Activated CD4-positive, alpha-beta T cell treated with anti-CD3 and anti-CD28 coated beads, Interleukin-2, Interleukin-4, amounts not matched to agents 100 ng/mL and 50 ng/mL, durations not matched to agents 16 hours and 8 hours (primary cell): ENCODE results near the gene HLA-DMB.
A peak's percentile ranks its signal among the peaks of the same experiment; 100 is the strongest.

Source experiments
- DNase-seq: peaks from one replicate; pipeline ENCODE4 v3.0.0-alpha.2; 2020; ENCODE audit warnings: low spot score

HLA-DMB gene

DNA sequence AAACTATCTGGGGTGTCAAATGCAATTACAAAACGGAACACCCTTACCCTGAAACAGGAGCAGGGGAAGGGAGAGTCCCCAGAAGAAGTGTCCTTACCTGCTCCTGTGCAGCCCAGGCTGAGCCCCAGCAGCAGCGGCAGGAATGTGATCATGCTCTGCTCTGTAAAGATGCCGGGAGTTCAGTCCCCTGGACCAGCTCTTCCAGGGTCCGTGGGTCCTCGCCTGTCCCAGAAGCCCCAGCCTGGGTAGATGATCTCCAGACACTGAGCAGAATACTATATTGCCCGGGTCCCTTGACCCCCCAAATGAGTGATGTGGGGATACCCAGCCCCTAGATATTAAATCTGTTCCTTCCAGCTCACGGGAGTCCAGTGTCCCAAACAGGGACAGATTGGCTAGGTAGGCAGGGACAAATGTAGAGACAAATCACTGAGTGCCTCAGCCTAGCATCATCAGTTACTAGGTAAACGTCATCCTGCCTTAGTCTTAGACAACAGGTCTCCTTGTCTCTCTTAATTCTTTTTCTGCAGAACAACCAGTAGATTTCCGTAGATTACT is at the start of gene HLA-DMB:
TSS of gene HLA-DMB (minus strand) at position 373 of the 558 bp plus-strand sequence. CDS start at position 152, 221 bp downstream.
- peak; percentile 86 for DNase-seq

DNA sequence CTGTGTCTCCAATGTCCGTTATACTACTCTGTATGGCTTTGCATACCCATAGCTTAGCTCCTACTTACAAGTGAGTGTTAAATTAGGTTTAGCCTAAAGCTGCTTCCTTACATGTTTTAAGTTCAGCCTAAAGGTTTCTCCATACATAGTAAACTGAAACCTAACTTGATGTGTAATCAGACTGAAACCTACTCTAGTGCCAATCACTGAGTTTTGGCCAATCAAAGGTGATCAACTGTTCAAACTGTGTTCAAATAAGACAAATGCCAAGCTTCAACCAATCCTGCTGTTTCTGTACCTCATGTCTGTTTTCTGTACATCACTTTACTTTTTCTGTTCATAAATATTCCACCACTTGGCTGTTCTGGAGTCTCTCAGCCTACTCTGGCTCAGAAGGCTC is 48.5 kb upstream of the HLA-DMB start:
- no peak for DNase-seq

- peak; percentile 91 for DNase-seq
These were observed 44.0 kb upstream of the HLA-DMB start for GRCh38 chr6:32984622-32985389.

DNA sequence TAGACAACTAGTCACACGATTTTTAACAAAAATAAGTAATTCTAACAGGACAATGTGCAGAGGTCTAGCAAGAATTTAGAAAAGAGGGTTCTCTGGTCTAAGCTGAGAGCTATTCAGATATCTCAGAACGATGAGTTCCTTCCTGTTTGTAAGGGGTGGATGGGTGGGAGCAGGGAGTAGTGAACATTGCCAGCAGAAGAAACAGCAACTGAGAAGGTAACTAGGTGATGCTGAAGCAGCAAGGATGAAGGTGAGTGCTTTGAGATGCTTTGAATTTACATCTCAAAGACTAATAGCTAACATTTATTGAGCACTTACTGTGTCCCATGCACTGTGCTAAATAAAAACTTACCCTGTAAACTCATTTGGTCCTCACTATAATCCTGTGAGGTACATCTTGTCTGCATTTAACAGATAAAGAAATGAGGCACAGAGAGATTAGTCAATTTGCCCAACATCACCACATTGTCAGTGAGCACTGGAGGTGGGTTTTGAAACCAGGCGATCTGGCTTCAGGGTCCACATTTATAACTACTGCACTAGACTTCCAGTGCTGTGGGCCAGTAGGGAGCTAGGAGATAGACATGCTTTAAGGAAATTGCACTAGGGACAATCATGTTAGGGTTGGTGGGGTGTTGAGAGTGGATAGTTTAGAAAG is 43.3 kb upstream of the HLA-DMB start:
- no peak for DNase-seq

- no peak for DNase-seq
These were observed 42.6 kb upstream of the HLA-DMB start for GRCh38 chr6:32983493-32983848.

GRCh38 chr6:32982702-32983492 is 42.1 kb upstream of the HLA-DMB start:
- DNase-seq = no peak

DNA sequence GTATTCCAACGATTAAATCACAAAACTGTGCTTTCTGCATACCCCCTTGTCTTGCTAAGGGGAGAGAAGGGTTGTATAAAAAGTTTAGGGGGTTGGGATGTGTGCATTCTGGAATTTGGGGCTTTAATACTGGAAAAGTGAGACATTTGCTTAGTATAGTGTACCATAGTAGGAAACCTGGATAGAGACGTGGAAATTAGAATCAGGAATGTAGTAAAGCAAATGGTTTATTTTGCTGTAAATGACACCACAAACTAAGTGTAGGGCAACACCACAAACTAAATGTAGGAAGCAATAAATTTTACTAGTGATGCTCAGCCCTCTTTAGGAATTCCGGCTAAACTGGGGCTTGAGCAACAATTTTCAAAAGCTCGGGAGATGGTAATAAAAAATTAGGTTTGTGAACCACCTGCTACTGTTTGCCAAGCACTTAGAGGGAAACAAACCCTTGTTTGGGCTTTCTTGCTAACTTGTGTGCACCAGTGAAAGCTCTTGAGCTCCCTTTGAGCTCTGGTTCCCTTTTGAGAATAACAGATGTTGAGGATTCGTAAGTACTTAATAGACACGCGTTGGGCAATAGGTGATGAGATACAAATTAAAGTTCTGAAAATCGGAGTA is 41.4 kb upstream of the HLA-DMB start:
- no peak for DNase-seq

GRCh38 chr6:32980488-32981038 is 39.7 kb upstream of the HLA-DMB start:
- no peak for DNase-seq

DNA sequence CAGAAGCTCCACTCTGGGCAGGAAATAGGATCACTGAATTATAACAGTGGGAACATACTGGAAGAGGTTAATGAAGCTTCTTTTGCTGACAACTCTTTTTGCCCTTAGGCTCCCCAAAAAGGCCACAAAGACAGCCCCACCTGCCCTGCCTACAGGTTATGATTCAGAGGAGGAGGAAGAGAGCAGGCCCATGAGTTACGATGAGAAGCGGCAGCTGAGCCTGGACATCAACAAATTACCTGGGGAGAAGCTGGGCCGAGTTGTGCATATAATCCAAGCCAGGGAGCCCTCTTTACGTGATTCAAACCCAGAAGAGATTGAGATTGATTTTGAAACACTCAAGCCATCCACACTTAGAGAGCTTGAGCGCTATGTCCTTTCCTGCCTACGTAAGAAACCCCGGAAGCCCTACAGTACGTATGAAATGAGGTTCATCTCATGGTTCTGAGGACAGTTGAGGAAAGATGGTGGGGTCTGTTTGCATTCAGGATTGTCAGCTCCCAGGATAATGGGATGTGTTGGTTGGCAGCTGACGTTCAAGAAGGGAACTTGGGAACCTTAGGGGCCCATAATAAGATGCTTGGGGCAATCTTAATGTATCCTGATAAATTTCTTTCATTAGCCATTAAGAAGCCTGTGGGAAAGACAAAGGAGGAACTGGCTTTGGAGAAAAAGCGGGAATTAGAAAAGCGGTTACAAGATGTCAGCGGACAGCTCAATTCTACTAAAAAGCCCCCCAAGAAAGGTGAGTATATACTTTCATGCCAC is 39.1 kb upstream of the HLA-DMB start:
- no peak for DNase-seq

DNA sequence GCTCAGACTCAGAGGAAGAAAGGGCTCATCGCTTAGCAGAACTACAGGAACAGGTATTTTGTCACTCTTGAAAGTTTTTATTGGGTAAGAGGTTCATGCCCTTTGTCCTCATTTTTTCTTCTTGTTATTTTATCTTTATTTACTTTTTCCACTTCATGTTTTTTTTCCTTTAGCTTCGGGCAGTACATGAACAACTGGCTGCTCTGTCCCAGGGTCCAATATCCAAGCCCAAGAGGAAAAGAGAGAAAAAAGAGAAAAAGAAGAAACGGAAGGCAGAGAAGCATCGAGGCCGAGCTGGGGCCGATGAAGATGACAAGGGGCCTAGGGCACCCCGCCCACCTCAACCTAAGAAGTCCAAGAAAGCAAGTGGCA is 37.1 kb upstream of the HLA-DMB start:
- DNase-seq = no peak

- no peak for DNase-seq
These were observed 36.6 kb upstream of the HLA-DMB start for GRCh38 chr6:32977272-32977952.

- no peak for DNase-seq
These were observed 35.7 kb upstream of the HLA-DMB start for GRCh38 chr6:32976334-32977069.

DNA sequence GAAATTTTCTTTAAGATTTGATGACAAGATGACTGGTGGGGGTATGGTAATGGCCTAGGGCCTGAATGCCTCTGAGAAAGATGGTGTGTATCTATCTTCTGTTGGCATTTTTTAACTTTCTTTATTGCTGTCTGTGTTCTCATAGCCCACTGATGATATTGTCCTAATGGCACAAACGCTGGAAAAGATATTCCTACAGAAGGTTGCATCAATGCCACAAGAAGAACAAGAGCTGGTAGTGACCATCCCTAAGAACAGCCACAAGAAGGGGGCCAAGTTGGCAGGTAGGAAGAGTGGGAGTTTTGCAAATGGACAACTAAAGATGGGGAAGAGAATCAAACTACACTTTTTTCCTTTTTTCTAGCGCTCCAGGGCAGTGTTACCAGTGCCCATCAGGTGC is 35.1 kb upstream of the HLA-DMB start:
- DNase-seq = no peak

GRCh38 chr6:32974541-32975308 is 33.9 kb upstream of the HLA-DMB start:
- no peak for DNase-seq

DNA sequence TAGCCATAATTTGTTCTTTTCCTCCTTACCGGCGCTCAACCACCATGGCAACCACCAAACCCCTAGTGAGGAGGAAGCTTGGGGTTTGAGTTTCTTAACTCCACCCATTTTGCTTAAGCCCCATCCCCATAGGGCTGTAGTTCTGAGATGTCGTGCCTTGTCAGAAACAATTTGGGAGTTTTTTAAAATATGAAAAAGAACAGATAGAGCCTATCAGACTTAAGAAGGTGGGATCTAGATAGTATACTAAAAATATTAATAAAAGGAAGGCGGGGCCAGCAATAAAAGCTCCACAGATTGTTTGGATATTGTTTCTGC is 33.1 kb upstream of the HLA-DMB start:
- DNase-seq = peak; percentile 53

- peak; percentile 52 for DNase-seq
These were observed 32.6 kb upstream of the HLA-DMB start for GRCh38 chr6:32973144-32974015.

DNA sequence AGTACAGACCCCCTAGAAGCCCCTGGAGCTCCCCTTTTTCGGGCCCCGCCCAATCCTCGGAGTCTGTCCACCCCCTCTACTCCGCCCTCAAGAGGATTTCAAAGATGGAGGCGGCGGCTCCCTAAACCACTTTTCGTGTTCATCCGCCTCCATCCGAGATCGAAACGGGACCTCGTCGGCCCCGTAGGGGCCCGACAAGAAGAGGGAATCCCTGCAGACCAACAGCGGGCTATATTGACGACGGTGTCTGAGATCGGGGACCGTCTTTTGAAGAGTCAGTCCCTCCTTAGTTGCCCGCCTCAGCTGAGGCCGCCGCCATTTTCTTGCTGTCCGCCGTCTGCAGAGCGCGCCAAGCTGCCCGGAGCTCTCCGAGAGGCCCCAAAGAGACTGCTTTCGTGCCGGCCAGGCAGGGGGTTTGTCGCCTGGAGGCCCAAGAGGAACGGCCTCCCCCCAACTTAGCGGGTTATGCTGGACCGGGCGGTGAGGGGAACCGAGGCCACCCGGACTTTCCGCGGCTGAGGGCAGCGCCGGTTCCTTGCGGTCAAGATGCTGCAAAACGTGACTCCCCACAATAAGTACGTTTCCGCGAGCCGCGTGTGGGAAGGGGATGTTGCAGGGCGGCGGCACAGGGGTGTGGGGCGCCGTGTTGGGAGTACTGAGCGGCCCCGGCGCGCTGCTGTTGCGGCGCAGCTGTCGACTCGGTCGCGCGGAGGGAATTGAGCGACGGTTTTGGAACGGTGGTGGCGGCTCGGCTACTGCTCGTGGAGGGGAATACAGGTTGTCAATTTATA is 31.7 kb upstream of the HLA-DMB start:
- DNase-seq = peak; percentile 54
